Measurements from ENCODE around the gene CELSR3.

The CELSR3 gene

GRCh38 chr3:48678056-48678455 lies 15.4 kb upstream of the CELSR3 start:
- TF ChIP-seq POLR2A (IDR thresholded peaks at IDR 0.05; ENCODE audit: low read depth, low read length) (no peak), TAF1 (IDR thresholded peaks at IDR 0.05; ENCODE audit: borderline replicate concordance, low read depth, low read length) (no peak), POLR2AphosphoS5 (IDR thresholded peaks at IDR 0.05; ENCODE audit: low read depth, low read length) (no peak)
- FAIRE-seq: no peak
- DNase-seq (ENCODE audit: insufficient read length): no peak

GRCh38 chr3:48674505-48674904 lies 11.8 kb upstream of the CELSR3 start:
- TF ChIP-seq POLR2A (IDR thresholded peaks at IDR 0.05; ENCODE audit: low read depth, low read length) (no peak), TAF1 (IDR thresholded peaks at IDR 0.05; ENCODE audit: borderline replicate concordance, low read depth, low read length) (no peak)
- FAIRE-seq: no peak
- no peak for DNase-seq (ENCODE audit: insufficient read length)

GRCh38 chr3:48672522-48672921 lies 9.8 kb upstream of the CELSR3 start:
- FAIRE-seq (no peak), DNase-seq (ENCODE audit: insufficient read length) (no peak)

GRCh38 chr3:48664929-48665328 lies 2.2 kb upstream of the CELSR3 start:
- TF ChIP-seq POLR2A (IDR thresholded peaks at IDR 0.05; ENCODE audit: low read depth, low read length) (no peak), POLR2AphosphoS5 (IDR thresholded peaks at IDR 0.05; ENCODE audit: low read depth, low read length) (no peak), TAF1 (IDR thresholded peaks at IDR 0.05; ENCODE audit: borderline replicate concordance, low read depth, low read length) (no peak)
- FAIRE-seq (no peak), DNase-seq (ENCODE audit: insufficient read length) (no peak)

More at GRCh38 chr3:48672522-48672921, 9.8 kb upstream of the CELSR3 start:
- TF ChIP-seq POLR2AphosphoS5 (IDR thresholded peaks at IDR 0.05; ENCODE audit: low read depth, low read length): no peak
- no peak for TF ChIP-seq TAF1 (IDR thresholded peaks at IDR 0.05; ENCODE audit: borderline replicate concordance, low read depth, low read length)
- TF ChIP-seq POLR2A (IDR thresholded peaks at IDR 0.05; ENCODE audit: low read depth, low read length): no peak

- no peak for TF ChIP-seq POLR2A (IDR thresholded peaks at IDR 0.05; ENCODE audit: low read depth, low read length)
- TF ChIP-seq TAF1 (IDR thresholded peaks at IDR 0.05; ENCODE audit: borderline replicate concordance, low read depth, low read length): no peak
- TF ChIP-seq POLR2AphosphoS5 (IDR thresholded peaks at IDR 0.05; ENCODE audit: low read depth, low read length): no peak
- FAIRE-seq (no peak), DNase-seq (ENCODE audit: insufficient read length) (no peak)
Measured at GRCh38 chr3:48664313-48664644, 1.6 kb upstream of the CELSR3 start.

GRCh38 chr3:48663489-48664312 lies 1.0 kb upstream of the CELSR3 start:
- peak; percentile 99 for FAIRE-seq
- DNase-seq (ENCODE audit: insufficient read length): peak; percentile 99
- TF ChIP-seq POLR2A (IDR thresholded peaks at IDR 0.05; ENCODE audit: low read depth, low read length) (peak; percentile 69; the same call in 1 of the 2 replicates), POLR2AphosphoS5 (IDR thresholded peaks at IDR 0.05; ENCODE audit: low read depth, low read length) (peak; percentile 72; the same call in 1 of the 2 replicates), TAF1 (IDR thresholded peaks at IDR 0.05; ENCODE audit: borderline replicate concordance, low read depth, low read length) (peak; percentile 20; the same call in 1 of the 2 replicates)

GRCh38 chr3:48662145-48662752 lies 437 bp downstream of the CELSR3 start:
- no peak for FAIRE-seq
- no peak for TF ChIP-seq POLR2AphosphoS5 (IDR thresholded peaks at IDR 0.05; ENCODE audit: low read depth, low read length)
- no peak for TF ChIP-seq TAF1 (IDR thresholded peaks at IDR 0.05; ENCODE audit: borderline replicate concordance, low read depth, low read length)
- TF ChIP-seq POLR2A (IDR thresholded peaks at IDR 0.05; ENCODE audit: low read depth, low read length): no peak
- no peak for DNase-seq (ENCODE audit: insufficient read length)

- peak; percentile 78 for FAIRE-seq
- DNase-seq (ENCODE audit: insufficient read length): peak; percentile 83
- TF ChIP-seq POLR2A (IDR thresholded peaks at IDR 0.05; ENCODE audit: low read depth, low read length): no peak
- TF ChIP-seq TAF1 (IDR thresholded peaks at IDR 0.05; ENCODE audit: borderline replicate concordance, low read depth, low read length): no peak
- no peak for TF ChIP-seq POLR2AphosphoS5 (IDR thresholded peaks at IDR 0.05; ENCODE audit: low read depth, low read length)
Measured at GRCh38 chr3:48661501-48662144, 1.1 kb downstream of the CELSR3 start.

- FAIRE-seq (no peak), DNase-seq (ENCODE audit: insufficient read length) (no peak)
- TF ChIP-seq POLR2A (IDR thresholded peaks at IDR 0.05; ENCODE audit: low read depth, low read length) (no peak), POLR2AphosphoS5 (IDR thresholded peaks at IDR 0.05; ENCODE audit: low read depth, low read length) (no peak), TAF1 (IDR thresholded peaks at IDR 0.05; ENCODE audit: borderline replicate concordance, low read depth, low read length) (no peak)
Measured at GRCh38 chr3:48660800-48661400, 1.8 kb downstream of the CELSR3 start.

GRCh38 chr3:48656841-48657281 lies 5.8 kb downstream of the CELSR3 start:
- DNase-seq (ENCODE audit: insufficient read length): no peak
- no peak for TF ChIP-seq POLR2A (IDR thresholded peaks at IDR 0.05; ENCODE audit: low read depth, low read length)
- TF ChIP-seq POLR2AphosphoS5 (IDR thresholded peaks at IDR 0.05; ENCODE audit: low read depth, low read length): no peak
- TF ChIP-seq TAF1 (IDR thresholded peaks at IDR 0.05; ENCODE audit: borderline replicate concordance, low read depth, low read length): no peak
- no peak for FAIRE-seq

Measured in GM12892 (cell line).